HG03095 (cell line): ENCODE results near the gene HLA-DMA.

Experiments
- ATAC-seq: cut with Tn5 transposase; IDR thresholded peaks from one replicate; pipeline ENCODE4 v1.9.1; 2021; ENCODE audit warnings: moderate library complexity; ENCODE audit not compliant: unreplicated experiment

HLA-DMA gene

GRCh38 chr6:32933661-32934085 lies 19.2 kb downstream of the HLA-DMA start:
- ATAC-seq = no peak

GRCh38 chr6:32932132-32932868 lies 20.6 kb downstream of the HLA-DMA start:
- ATAC-seq = no peak

GRCh38 chr6:32931211-32931610 lies 21.7 kb downstream of the HLA-DMA start:
- ATAC-seq = no peak

GRCh38 chr6:32922083-32922482 lies 30.8 kb downstream of the HLA-DMA start:
- no peak for ATAC-seq

- no peak for ATAC-seq
Observed at GRCh38 chr6:32920715-32921114, 32.2 kb downstream of the HLA-DMA start.

- ATAC-seq = no peak
Observed at GRCh38 chr6:32912951-32913350, 39.9 kb downstream of the HLA-DMA start.

- no peak for ATAC-seq
Observed at GRCh38 chr6:32908897-32909296, 44.0 kb downstream of the HLA-DMA start.

- ATAC-seq = no peak
Observed at GRCh38 chr6:32906539-32906938, 46.4 kb downstream of the HLA-DMA start.

GRCh38 chr6:32905078-32905477 lies 47.8 kb downstream of the HLA-DMA start:
- ATAC-seq = no peak

GRCh38 chr6:32903952-32904351 lies 48.9 kb downstream of the HLA-DMA start:
- ATAC-seq = no peak
